Bronchial epithelial cell (primary cell): Measurements from ENCODE around the gene MMP1. TPM values are rescaled to one million over a fixed set of nuclear protein-coding genes. Genes with fewer than 3 reads are reported as not detected.

Experiments
- DNase-seq: peaks from one replicate; pipeline ENCODE4 v3.0.0-alpha.2; 2010; ENCODE audit warnings: low read depth
- FAIRE-seq: peaks from 2 replicates; lab custom pipeline; 2011; peaks lifted over from hg19 to GRCh38; lab: Jason Lieb, UNC
- H3K27me3 ChIP-seq: 2 replicates; pipeline ENCODE4 v1.5.1; 2011; ENCODE audit warnings: low read length; ENCODE audit not compliant: control insufficient read depth, insufficient read depth
- H3K36me3 ChIP-seq: 2 replicates; pipeline ENCODE4 v1.5.1; 2011; ENCODE audit warnings: low read length; ENCODE audit not compliant: control insufficient read depth, insufficient read depth
- H3K4me3 ChIP-seq: 2 replicates; pipeline ENCODE4 v1.5.1; 2011; ENCODE audit warnings: mild to moderate bottlenecking, low read depth, low read length, control low read depth
- CTCF ChIP-seq: IDR thresholded peaks from 2 replicates; pipeline ENCODE4 v1.5.1; 2011; ENCODE audit warnings: mild to moderate bottlenecking, moderate library complexity, low read length, control low read depth, inconsistent platforms; ENCODE audit not compliant: insufficient read depth, severe bottlenecking
- total RNA-seq: library from RNA; depleted of rRNA; stranded (reverse); fragments of >200 nt; gene quantifications from 2 replicates; pipeline ENCODE4 v1.2.1, GENCODE V29; 2014

The MMP1 gene
- total RNA-seq, 1 donor from 2014 or later: 168 TPM

GRCh38 chr11:102771351-102771750 lies 26.6 kb downstream of the MMP1 start:
- DNase-seq: no peak
- no peaks in the 10 kb centered on the region for H3K36me3 ChIP-seq
- H3K4me3 ChIP-seq: no peak overlapping the region
- TF ChIP-seq CTCF: no peak
- FAIRE-seq: no peak
- H3K27me3 ChIP-seq: no peaks in the 10 kb centered on the region

GRCh38 chr11:102770191-102770590 lies 27.8 kb downstream of the MMP1 start:
- no peak for FAIRE-seq
- Histone ChIP-seq H3K27me3 (no peaks in the 10 kb centered on the region), H3K4me3 (no peak overlapping the region)

GRCh38 chr11:102767800-102768199 lies 30.2 kb downstream of the MMP1 start:
- no peaks in the 10 kb centered on the region for H3K36me3 ChIP-seq
- no peak for TF ChIP-seq CTCF
- no peak for FAIRE-seq
- no peak overlapping the region for H3K4me3 ChIP-seq
- DNase-seq: no peak
- H3K27me3 ChIP-seq: no peaks in the 10 kb centered on the region

More at GRCh38 chr11:102770191-102770590, 27.8 kb downstream of the MMP1 start:
- no peaks in the 10 kb centered on the region for H3K36me3 ChIP-seq
- TF ChIP-seq CTCF: no peak
- DNase-seq: no peak

GRCh38 chr11:102763440-102763839 lies 34.5 kb downstream of the MMP1 start:
- H3K36me3 ChIP-seq: no peaks in the 10 kb centered on the region
- FAIRE-seq: no peak
- no peaks in the 10 kb centered on the region for H3K27me3 ChIP-seq
- no peak overlapping the region for H3K4me3 ChIP-seq
- TF ChIP-seq CTCF: no peak
- DNase-seq: peak; percentile 94

- DNase-seq (peak; percentile 95), FAIRE-seq (no peak)
- Histone ChIP-seq H3K4me3 (no peak overlapping the region), H3K27me3 (no peaks in the 10 kb centered on the region), H3K36me3 (no peaks in the 10 kb centered on the region)
- TF ChIP-seq CTCF: no peak
Observed at GRCh38 chr11:102762361-102762767, 35.6 kb downstream of the MMP1 start.

- FAIRE-seq: no peak
- no peaks in the 10 kb centered on the region for H3K27me3 ChIP-seq
- no peak overlapping the region for H3K4me3 ChIP-seq
- no peak for DNase-seq
- no peak for TF ChIP-seq CTCF
- no peaks in the 10 kb centered on the region for H3K36me3 ChIP-seq
Observed at GRCh38 chr11:102761646-102762238, 36.2 kb downstream of the MMP1 start.
